Measurements from ENCODE around the gene AFAP1L2.

AFAP1L2 gene

GRCh38 chr10:114284346-114285071 lies 119.8 kb downstream of the AFAP1L2 start:
- DNase-seq: no peak

- no peak for DNase-seq
These were observed 120.6 kb downstream of the AFAP1L2 start for GRCh38 chr10:114283535-114284234.

- no peak for DNase-seq
These were observed 121.2 kb downstream of the AFAP1L2 start for GRCh38 chr10:114283091-114283490.

GRCh38 chr10:114282526-114282925 lies 121.8 kb downstream of the AFAP1L2 start:
- DNase-seq: no peak

GRCh38 chr10:114281461-114281860 lies 122.8 kb downstream of the AFAP1L2 start:
- DNase-seq: no peak

DNA sequence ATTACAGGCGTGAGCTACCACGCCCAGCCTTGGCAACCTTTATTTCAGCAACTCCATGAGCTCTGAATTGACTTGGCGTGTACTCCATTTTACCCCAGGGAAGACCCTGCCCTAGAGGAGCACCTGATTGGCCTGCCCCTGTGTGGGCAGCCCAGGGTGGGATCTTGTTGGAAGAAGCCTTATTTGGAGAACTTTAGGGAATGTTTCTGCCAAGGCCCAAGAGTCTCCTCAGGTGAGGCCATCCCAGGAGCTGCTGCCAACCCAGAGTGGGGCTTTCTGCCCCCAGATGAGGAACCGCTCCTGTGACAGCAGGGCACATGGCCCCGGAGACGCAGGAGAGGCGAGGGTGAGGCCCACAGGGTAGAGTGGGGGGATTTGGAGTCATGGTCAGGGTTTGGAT lies 123.3 kb downstream of the AFAP1L2 start:
- DNase-seq: no peak

DNA sequence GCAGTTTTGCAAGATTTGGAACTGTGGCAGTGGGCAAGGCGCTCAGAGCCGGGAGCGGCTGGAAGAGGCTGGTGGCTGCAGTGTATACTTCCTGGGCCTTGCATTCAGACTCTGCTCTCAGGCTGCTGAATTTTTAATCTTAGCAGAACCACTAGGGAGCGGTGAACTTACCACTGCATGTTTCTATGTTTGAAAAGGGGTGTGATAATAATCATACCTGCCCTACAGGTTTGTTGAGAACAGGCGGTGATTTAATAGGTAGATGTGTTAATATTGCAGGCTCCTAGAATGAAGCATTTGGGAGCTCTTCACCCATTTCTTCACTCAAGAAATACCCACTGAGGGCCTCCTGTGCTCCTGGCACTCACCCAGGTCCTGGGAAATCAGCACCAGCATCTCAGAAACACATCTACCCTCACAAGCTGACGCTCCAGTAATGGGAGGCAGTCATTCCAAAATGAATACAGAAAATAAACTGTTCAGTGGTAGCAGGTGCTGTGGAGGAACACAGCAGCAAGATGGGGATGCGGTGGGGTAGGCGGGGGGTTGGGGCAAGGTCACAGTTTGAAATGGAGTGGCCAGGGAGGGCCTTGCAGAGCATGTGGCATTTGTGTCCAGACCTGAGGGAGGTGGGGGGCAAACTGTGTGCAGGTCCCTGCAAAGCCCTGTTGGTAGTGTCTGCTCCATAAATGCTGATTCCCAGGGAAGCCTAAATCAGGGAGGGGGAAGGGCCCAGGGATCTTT lies 124.2 kb downstream of the AFAP1L2 start:
- no peak for DNase-seq

- no peak for DNase-seq
These were observed 125.0 kb downstream of the AFAP1L2 start for GRCh38 chr10:114279289-114279688.

GRCh38 chr10:114278884-114279191 lies 125.5 kb downstream of the AFAP1L2 start:
- DNase-seq: no peak

GRCh38 chr10:114278140-114278883 lies 126.0 kb downstream of the AFAP1L2 start:
- DNase-seq: no peak

GRCh38 chr10:114276671-114277070 lies 127.6 kb downstream of the AFAP1L2 start:
- DNase-seq: no peak

- DNase-seq: no peak
These were observed 128.2 kb downstream of the AFAP1L2 start for GRCh38 chr10:114276066-114276465.

DNA sequence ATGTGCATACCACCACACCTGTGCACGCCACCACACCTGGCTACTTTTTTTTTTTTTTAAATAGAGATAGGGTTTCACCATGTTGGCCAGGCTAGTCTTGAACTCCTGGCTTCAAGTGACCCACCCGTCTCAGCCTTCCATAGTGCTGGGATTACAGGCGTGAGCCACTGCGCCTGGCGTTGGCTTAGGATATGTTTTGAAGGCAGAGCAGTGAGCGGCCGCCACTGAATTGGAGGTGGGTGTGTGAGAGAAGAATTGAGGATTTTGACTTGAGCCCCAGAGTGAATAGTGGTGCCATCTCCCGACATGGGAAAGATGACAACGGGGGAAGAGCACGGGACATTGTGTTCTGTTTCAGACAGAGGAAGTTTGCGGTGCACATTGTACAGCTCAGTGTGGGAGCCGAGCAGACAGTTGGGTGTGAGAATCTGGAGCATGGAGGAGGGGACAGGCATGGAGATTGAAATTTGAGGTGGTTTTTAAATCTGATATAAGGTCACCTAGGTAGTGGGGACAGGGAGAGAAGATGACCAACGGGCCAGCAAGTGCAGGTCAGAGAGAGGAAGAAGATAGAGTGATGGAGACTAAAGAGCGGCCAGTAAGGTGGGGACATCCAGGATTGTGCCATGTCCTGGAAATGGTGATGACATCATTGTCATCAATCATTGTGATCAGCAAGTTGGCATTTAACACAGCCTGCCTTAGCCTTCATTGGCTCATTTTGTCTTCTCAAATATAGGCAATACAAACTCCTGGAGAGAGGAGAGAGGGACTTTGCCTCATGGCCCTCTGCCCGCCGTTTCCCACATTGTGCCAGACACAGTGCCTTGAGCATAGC lies 129.5 kb downstream of the AFAP1L2 start:
- DNase-seq: no peak

GRCh38 chr10:114273910-114274309 lies 130.4 kb downstream of the AFAP1L2 start:
- no peak for DNase-seq

DNA sequence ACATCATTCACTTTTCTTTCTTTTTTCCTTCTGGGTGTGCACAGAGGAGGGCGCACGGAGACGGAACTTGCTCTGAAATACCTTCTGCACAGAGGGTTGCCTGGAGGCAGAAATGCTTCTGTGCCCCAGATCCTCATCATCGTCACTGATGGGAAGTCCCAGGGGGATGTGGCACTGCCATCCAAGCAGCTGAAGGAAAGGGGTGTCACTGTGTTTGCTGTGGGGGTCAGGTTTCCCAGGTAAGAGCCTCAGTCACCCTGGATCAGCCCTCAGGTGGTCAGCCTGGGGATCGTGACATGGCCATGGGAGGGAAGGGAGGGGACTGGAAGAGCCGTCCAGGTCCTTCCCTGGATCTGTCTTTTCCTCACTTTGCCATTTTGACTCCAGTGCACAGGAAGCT lies 131.6 kb downstream of the AFAP1L2 start:
- DNase-seq: no peak

DNA sequence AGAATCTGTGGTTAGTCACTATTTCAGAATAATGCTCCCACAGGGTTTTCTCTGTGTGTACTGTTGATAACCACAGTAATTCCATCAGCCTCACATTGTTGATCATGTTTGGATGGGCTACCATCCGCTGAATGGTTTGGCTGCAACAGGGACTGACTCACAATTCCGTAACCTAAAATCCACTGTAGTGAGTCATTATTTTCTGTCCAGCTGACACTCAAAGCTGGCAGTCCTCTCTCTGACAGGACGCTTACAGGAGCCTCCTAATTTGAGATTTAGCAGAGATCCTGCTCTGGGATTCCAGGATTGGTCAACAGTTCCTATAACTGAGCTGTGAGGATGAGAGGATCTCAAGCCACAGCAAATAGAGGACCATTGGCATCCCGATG lies 132.5 kb downstream of the AFAP1L2 start:
- no peak for DNase-seq

DNA sequence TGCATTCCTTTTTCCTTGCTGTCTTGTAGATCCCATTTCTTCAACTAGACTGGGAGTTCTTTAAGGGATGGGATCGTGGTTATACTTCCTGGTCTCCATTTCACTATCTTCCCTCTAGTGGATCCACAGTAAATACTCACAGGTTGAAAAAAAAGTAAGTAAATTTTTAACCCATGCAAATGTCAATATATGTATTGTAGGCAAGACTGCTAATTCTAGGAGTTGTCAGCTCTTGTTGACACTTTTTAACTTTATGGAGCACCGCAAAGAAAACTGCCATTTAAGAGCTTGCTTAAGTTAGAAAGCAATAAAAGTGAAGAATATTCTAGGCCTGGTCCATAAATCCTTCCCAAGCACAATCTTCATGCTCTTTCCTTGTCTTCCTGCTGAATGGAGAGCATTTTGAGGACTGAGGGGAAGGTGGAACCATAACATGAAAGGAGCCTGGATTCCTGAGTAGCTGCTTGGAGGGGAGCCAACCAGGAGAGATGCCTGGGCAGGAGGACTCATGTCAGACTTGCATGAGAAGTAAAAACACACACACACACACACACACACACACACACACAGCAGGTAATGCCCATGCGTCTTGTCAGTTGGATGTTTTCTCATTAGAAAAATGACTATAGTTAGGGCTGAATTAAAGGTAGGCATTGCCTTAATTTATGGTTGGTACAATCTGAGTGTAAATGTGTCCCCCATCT lies 133.1 kb downstream of the AFAP1L2 start:
- no peak for DNase-seq

DNA sequence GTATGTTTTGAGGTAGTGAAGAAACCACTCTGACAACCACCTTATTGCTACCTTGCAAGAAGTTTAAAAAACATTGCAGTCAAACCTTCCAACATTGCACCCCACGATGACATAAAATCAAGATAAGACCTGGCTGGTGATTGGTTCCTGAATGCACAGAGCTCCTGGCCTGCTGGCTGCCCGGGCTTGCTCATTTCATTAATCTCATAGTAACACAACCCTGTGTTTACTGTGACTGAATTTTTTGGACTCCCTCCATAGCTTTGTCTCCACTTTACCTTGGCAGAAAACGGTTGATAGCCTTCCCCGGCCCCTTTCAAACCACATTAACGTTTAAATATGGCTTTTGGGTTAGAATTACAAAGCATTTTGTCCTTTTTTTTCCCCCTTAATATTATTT lies 137.8 kb downstream of the AFAP1L2 start:
- no peak for DNase-seq

DNA sequence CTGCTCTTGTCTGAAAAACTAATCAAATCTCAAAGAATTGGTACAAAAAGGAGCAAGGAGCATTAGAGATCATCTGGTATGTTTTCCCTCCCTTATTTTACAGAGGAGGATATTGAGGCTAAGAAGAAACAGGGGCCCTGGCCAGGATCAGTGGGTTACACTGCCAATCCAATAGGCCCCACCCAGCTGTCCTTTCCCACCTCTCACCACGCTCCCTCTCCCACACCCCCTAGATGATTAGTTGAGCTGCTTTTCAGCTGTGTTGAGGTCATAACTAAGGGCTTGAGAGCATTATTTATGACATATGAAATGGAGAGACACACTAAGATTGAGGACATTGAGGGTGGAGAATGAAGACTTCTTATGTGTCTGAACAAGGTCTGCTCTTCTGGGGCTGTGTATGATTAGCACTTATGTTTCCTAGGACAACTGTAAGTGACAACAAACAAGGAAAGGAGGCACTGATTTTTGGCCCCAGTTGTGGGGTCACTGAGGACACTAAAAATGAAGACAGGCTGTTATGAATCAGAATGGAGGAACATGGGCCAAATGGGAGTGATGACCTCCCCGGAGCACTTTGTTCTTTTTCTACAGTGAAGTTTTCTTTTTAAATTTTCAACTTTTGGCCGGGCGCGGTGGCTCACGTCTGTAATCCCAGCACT lies 138.8 kb downstream of the AFAP1L2 start:
- no peak for DNase-seq

GRCh38 chr10:114262496-114262895 lies 141.8 kb downstream of the AFAP1L2 start:
- DNase-seq: no peak

- DNase-seq: no peak
These were observed 143.2 kb downstream of the AFAP1L2 start for GRCh38 chr10:114261076-114261475.

Measured in stimulated activated CD8-positive, alpha-beta memory T cell treated with anti-CD3 and anti-CD28 coated beads, Interleukin-4, amount 100 ng/mL, for 48 hours (primary cell).